GM10847 (cell line): ENCODE measurements around the gene SEZ6.

ENCODE experiments used
- POLR2A ChIP-seq: IDR thresholded peaks from 2 replicates; pipeline ENCODE4 v1.6.1; 2011; ENCODE audit not compliant: insufficient read length; ENCODE audit errors: extremely low read depth

The SEZ6 gene

DNA sequence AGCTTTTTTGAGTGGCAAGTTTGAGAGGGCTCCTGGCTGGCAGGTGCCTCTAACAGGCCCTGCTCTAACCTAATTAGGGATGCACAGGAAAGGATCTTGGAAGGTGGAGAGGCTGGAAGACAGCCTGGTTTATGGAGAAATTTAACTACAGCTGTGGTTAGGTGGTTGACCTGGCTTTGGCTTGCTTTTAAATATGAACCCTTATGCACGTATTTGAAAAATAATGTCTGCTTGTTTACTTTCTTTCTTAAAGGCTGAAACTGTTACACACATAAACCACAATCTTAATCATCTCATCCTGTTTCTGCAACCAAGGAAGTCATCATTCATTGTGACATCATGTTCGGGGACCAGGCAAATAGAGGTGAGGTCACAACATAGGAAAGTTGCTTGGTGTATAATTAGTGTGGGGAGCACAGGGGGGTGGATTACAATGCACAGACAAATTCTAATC is 79.9 kb downstream of the SEZ6 start:
- TF ChIP-seq POLR2A, result no peak

DNA sequence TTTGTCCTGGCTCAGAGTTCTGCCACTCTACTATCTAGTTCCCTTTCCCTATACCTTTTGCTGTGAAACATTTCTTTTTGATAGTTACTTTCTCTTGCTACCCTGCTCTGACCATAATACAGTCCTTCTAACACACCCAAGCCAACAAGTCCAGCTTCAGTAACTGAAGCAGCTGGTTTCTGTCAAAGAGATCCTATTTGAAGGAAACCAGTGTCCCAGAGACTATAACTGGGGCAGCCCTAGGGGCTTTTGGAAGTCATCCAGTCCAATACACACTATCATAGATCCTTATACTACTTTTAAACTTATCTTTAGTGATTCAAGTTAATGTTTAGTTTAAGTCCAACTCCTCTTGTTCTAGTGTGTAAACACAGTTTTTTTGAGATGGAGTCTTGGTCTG is 85.6 kb downstream of the SEZ6 start:
- TF ChIP-seq POLR2A, result no peak

DNA sequence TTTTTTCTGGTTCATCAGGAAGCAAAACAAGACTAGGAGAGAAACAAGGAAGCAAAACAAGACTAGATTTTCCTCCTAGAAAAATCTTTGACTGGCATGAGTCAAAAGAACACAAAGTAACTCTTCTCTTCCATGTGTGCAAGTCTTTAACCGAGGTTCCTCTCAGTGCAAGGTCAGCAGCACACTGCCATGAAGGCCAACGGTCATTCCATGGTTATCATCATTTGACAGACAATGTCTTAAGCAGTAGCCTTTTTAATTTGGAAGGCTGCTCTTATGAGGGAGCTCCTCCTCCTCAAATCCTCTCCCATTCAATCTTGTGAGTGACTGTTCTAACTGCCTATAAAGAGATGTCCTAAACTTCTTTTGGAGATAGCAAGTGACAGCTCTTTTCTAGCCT is 87.5 kb downstream of the SEZ6 start:
- TF ChIP-seq POLR2A, result no peak

DNA sequence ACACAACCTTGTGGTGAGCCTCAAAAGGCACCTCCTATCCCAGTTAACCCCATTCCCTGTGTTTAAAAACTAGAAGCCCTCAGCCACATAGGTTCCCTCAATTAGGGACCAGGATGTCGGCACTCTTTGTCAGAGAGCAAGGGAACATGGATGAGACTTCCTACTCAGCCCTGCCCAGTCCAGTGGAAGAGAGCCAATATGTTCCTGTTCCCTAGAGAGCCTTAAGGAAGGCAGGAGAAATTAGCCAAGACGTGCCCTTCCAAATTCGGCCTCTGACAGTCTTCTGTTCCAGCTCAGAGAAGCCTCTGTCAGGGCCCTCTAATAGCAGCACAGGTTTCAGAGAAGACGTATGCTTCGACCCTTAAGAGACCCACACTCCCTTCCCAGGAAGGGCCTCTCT is 88.4 kb downstream of the SEZ6 start:
- no peak for TF ChIP-seq POLR2A

DNA sequence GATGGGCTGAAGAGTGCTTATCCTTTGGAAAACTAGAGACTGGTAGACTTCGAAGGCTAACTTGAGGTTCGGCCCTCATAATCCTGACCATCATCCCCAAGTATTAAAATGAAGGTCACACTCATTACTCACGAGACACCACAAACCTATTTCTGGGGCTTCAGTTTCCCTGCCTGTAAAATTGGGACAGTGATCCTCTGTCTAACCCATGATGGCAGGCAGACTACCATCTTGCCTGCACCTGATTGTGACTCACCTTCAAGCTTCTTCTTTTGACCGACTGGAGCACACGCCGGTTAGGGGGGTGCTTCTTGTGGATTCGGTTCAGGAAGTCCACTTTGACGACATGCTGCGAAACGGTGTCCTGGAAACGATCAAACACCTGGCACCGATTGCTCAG is 88.8 kb downstream of the SEZ6 start:
- TF ChIP-seq POLR2A, result no peak

DNA sequence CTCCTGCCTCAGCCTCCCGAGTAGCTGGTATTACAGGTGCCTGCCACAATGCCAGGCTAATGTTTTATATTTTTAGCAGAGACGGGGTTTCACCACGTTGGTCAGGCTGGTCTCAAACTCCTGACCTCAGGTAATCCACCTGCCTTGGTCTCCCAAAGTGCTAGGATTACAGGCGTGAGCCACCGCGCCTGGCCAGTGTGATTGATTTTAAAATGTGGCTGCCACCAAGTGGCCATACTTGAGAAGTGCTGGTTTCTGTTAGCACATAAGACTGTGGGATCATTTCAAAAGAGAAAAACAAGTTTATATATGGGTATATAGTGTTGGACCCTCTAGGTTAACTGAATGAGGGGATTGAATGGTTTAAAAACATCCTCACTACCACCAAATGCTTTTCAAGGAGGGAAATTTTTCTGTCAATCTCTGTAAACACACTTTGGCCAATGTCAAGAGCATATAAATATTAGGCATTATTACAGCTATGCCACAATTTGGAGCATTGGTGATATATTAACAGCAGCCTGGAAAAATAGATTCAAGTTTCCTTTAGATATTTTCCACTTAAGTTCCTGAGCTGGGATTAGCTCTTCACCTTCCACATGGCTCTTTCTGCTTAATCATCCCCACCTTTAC is 89.4 kb downstream of the SEZ6 start:
- no peak for TF ChIP-seq POLR2A

DNA sequence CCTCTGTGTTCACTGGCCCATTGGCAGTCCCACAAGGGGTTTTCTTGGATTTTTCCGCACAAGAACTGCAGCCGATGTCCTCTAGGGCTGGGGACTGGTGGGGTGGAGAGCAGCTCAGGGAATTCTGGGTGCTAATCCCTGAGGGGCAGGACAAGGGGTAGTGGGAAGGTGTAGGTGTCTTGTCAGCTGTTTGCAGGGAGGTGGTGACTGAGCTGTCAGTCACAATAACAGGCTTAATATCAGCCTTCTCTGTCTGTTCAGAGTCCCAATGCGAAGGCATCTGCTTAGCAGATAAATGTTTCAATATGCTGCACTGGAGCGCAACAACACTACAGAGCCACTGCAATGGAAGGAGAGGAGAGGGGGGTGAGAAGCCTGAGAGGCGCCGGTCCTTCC is 92.9 kb downstream of the SEZ6 start:
- no peak for TF ChIP-seq POLR2A

DNA sequence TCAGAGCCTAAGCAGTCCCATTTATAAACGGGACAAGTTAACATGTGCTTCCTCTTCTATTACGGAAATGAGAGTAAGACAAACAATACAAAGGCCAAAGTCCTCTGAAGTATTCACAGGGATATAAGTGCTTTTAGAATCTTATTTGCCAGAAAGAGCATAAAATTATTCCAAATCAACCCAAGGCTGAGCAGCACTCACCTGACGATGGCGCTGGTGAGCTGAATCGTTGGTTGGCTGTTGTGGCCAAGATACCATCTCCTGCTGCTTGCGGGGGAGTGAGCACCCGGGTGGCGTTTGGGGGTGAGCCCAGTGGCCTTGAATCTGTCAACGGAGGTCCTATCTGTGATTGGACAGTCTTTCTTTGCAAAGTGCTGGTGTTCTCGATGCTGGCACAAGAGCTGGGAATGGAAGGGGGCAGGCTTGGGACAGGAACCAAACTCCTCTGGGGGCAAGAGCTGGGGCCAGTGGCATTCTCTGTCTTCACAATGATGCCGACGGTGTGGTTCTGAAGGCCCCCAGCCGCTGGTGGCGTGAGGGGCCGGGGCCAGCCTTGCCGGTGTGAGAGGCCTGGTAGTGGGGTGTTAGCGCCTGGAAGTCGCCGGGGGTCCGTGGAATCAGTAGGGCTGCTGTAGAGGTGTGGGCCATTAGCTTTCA is 93.4 kb downstream of the SEZ6 start:
- TF ChIP-seq POLR2A, result no peak

DNA sequence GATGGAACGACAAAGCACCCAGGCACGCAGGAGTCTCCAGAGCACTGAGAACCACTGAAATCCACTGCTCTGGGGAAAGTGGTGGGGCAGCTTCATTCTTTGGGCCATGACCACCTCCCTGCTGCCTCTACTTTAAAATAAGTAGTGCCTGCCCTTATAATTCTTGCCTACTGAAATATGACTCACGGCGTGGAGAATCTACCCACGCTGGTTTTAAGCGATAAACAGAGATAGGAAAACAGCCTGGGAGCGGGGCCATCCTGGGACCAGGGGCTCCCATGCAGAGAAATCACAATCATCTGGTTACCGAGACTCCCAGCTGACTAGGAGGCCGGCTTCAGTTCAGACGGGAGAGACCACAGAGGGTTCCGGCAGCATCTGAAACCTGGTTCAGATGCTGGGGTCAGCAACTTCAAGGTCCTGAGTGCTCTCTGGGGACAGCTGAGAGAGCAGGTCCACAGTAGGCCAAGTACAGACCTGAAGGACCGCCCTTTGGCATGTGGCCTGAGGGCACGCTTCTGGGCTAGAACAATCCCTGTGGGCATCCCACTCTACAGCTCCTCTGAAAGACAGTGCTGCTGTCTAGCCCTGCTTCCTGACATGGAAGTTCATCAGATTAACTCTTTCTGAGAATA is 94.3 kb downstream of the SEZ6 start:
- no peak for TF ChIP-seq POLR2A

DNA sequence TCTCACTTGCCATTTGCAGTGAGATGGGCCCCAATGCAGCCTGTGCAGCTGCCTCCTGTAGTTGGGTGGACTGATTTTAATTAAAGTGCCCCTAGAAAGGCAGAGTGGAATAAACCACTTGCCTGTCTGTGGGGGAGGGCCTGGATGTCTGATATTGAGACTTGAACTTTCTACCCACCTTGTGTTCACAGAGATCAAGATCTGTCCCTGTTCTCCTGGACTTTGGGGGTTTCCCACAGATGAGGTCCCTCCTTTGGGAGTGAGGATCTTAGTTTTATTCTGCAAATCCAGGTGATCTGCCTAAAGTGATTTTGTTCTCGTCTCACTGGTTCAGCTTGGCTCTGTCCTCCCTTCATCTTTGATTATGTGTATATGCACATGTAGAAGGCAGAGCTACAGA is 95.3 kb downstream of the SEZ6 start:
- TF ChIP-seq POLR2A, result no peak

DNA sequence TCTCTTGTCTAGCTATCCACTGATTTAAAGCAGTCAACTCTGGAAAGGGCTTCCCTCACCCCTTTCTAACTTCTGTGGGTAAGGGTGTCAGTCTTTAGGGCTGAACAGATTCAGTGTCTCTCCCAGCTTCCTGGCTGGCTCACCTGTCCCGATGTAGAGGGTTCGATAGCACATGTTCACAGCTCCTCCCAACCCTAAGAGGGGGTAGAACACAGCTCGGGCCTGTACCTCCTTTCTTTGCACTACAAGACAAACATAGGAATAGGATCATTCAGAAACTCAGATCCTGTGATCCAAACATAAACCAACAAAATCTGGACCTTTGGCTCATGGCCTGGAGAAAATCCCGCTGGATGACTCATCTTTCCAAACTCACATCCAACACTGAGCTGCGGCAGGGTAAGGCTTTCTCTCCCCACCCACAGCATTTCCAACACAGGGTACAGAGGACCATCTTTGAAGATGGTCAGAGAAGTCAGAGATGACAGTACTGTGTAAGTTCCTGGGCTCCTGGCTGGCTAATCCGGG is 97.1 kb downstream of the SEZ6 start:
- TF ChIP-seq POLR2A, result no peak

DNA sequence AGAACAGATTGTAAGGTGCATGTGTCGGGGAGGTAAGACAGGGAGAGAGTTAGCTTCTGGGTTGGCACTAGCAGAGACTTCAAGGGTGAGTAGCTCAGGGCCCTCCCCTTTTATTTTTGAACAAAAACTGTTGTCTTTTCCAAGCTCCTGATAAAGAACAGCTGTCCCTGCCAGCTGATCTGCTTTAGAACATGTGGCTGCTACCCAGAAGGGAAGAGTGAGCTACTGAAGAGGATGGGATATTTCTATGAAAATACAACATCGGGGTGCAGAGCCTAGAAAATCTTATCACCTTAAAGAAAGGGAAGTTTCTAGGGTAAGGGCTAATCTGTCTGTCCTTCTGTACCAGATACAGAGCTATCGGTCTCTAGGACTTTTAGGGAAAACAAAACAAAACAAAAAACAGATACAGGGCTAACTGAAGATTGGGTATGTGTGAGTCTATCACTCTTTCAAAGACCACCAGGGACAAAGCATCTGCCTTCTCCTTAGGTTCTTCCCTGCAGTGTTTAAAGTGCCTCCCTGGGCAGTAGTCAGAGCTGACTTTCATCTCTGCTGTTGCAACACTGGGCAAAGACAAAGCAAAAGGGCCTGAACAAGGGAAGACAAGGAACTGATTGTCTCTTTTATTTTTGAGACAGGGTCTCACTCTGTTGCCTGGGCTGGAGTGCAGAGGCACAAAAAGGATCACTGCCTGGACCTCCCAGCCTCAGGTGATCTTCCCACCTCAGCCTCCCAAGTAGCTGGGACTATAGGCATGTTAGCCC is 97.9 kb downstream of the SEZ6 start:
- TF ChIP-seq POLR2A, result no peak

DNA sequence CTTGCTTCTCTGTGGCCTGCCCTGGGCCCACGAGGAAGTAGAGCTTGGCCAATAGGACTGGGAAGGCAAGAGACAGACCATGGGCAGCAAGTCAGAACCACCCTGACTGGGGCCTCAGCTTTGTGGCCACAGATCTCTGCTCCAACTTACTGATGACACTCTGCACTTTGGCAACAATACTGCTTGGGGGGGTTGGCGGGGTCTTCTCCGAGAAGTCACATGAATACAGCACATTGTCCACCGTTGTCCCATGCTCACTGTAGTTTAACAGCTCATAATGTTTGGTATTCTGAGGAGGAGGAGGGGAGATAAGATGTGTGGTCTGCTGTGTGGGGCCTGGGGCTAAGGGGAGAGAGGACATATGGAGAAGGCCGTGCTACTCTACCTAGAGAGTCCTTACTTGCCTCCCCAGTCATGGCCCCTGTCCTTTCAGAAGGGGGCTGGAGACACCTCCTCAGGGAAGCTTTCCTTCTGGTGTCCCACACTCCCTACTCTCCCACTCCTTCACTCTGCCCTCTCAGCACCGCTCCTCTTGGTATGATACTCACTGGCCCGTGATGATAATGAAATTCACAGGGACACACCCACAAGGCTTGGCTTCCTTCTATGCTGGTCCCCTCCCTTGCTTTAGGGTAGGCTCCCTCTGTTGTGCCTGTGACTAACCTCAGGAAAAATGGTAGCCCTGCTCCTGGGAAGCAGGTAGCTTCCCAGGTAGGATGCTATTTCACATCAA is 99.0 kb downstream of the SEZ6 start:
- no peak for TF ChIP-seq POLR2A

DNA sequence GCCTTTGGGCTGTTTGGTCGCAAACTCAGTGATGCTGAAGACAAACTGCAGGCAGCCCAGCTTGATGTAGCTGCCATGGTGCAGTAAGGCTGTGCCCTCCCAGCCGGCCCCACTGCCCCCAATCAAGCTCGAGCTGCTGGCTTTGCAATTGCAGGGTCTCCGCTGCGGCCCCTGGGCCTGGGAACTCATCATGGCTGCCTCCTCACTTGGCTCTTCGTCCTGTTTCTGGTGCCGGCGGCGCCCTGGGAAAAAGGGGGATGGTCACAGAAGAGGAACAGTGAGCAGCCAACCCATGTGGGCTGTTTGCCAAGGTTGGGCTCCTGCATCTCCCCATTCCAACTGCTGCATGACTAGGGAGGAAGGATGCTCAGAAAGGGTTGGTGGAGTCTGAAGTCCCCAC is 99.6 kb downstream of the SEZ6 start:
- TF ChIP-seq POLR2A, result no peak
